ENCODE results near the gene RAD50.
"Not testable (repeated sequence)": the region's sequence is repeated elsewhere in the genome, so short reads cannot be mapped to it uniquely, and the experiment has no call there.

RAD50 gene

GRCh38 chr5:132677191-132677590 lies 120.4 kb downstream of the RAD50 start:
- no peak for DNase-seq (ENCODE audit: low spot score)

- DNase-seq (ENCODE audit: low spot score): no peak
Measured at GRCh38 chr5:132677682-132678400, 121.1 kb downstream of the RAD50 start.

DNA sequence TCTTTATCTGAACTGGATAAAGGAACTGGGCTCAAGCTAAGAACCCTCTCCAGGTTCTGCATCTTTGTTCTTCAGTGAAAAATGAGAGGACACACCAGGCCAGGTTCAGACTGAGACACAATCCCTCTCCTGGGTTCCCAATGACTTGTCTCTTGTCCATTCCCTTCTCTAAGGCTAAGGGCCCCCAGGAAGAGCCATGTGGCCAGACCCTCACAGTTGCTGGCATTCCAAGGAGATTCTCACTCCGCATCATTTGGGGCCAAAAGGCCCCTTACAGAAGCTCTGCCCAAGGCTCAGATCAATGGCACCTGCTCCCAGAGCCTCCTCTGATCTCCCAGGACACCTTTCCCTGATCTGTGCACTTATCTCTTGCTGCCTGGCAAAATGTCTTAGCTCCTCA lies 122.0 kb downstream of the RAD50 start:
- DNase-seq (ENCODE audit: low spot score): no peak

- DNase-seq (ENCODE audit: low spot score): no peak
Measured at GRCh38 chr5:132679166-132679565, 122.4 kb downstream of the RAD50 start.

- DNase-seq (ENCODE audit: low spot score): no peak
Measured at GRCh38 chr5:132679717-132680380, 123.1 kb downstream of the RAD50 start.

- DNase-seq (ENCODE audit: low spot score): no peak
Measured at GRCh38 chr5:132680780-132681475, 124.2 kb downstream of the RAD50 start.

DNA sequence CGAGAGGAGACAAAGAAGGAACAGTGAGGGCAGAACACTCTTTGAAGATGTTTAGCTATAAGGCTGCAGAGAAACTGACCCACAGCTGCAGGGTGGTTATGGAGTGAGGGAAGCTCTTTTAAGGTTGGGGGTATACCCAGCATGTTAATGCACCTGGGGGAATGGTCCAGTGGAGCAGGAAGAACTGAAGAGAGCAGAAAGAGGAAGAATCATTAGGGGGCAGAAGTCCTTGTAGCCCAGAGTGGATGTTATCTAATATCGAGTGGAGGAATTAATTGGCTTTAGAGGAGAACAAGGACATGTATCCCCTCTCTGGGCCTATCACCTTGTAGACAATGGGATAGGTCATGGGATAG lies 124.7 kb downstream of the RAD50 start:
- no peak for DNase-seq (ENCODE audit: low spot score)

GRCh38 chr5:132681983-132682382 lies 125.2 kb downstream of the RAD50 start:
- no peak for DNase-seq (ENCODE audit: low spot score)

GRCh38 chr5:132684491-132684890 lies 127.7 kb downstream of the RAD50 start:
- peak; percentile 63 for DNase-seq (ENCODE audit: low spot score)

- no peak for DNase-seq (ENCODE audit: low spot score)
Measured at GRCh38 chr5:132684922-132685720, 128.3 kb downstream of the RAD50 start.

- DNase-seq (ENCODE audit: low spot score): no peak
Measured at GRCh38 chr5:132686193-132686592, 129.4 kb downstream of the RAD50 start.

DNA sequence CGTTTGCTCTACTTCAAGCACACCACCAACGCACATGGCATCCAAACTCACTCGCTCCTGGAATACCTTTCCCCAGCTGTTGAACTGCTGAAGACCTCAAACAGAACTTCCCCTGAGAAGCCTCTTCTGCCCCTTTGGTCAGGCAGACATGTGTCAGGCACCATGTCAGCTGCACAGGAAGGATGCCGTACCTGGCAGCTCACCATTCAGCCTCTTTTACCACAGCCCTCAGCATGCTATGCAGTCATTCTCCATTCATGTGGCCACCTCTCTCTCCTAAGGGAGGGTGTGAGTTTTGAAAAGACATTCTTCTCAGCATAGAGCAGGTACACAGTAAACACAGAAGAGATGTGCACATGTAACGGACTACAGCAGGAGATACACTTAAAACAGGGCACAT lies 131.2 kb downstream of the RAD50 start:
- DNase-seq (ENCODE audit: low spot score): no peak

DNA sequence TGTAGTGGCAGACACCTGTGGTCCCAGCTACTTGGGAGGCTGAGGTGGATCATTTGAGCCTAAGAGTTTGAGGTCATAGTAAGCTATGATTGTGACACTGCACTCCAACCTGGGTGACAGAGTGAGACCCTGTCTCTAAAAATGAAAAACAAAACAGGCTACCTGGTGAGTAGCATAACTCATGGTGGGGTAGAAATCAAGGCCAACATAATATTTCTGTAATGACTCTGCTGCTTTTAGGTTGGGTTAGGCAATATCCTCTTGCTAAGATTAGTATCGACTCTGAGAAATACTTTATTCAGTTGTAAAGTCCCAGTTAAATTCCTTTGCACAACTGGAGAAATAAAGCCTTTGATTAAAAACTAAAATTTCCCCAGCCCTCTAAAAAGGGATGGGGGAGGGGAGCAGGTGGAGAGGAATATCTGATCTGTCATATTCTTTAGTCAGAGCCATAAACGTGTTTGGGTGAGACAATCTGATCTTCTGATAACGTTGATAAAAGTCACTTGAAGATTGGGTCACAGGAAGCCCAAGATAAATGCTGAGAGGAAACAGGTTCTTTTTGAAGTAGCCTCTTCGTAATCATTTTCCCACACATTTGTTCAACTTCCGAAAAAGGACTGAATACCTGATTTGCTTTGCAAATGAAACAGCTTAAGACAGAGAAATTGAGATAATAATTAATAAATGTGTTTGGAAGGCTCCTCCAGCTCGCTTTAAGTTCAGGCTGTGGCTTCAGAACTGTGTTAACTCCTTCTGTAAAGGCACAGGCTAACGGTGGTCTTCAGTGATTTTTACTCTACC lies 132.0 kb downstream of the RAD50 start:
- DNase-seq (ENCODE audit: low spot score): no peak

- no peak for DNase-seq (ENCODE audit: low spot score)
Measured at GRCh38 chr5:132689513-132689912, 132.7 kb downstream of the RAD50 start.

GRCh38 chr5:132690156-132690555 lies 133.4 kb downstream of the RAD50 start:
- no peak for DNase-seq (ENCODE audit: low spot score)

- not testable (repeated sequence) for DNase-seq (ENCODE audit: low spot score)
Measured at GRCh38 chr5:132691755-132692631, 135.2 kb downstream of the RAD50 start.

DNA sequence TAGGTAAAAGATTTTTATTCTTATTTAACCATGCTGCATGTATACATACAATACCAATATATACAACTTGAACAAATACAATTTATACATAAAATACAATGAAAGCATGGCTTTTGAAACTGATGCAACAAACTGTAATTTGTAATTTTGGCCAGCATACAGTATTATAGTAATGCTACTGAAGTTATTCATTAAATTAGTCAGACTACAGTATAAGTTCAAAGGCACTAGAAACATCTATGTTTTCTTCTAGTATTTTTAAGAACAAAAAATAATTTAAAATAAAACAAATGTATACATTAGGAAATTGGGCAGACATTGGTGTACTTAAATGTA lies 135.8 kb downstream of the RAD50 start:
- no peak for DNase-seq (ENCODE audit: low spot score)

All from hematopoietic multipotent progenitor cell treated with erythropoietin and hydrocortisone succinate and interleukin-3 and kit ligand, for 15 days (in vitro differentiated cells).